Psoas muscle (tissue), 8 donors: Measurements from ENCODE around the gene GEMIN8. TPM values are rescaled to one million over a fixed set of nuclear protein-coding genes. Genes with fewer than 3 reads are reported as not detected.

ENCODE experiments used
- ATAC-seq, 4 donors: fragments of 200-7000 bp; cut with Tn5 transposase; one replicate each; pipeline ENCODE4 v1.9.1; 2020; ENCODE audit warnings: moderate library complexity in 3 of 4, mild to moderate bottlenecking in 2 of 4
- DNase-seq, 2 donors: peaks; one replicate each; pipeline ENCODE4 v3.0.0-alpha.2; 2020
- H3K27ac ChIP-seq: fragments of 200-600 bp; one replicate; pipeline ENCODE4 v1.8.0; 2022
- H3K27me3 ChIP-seq, 3 donors: fragments of 200-600 bp in 1 of 3; one replicate each; pipeline versions ENCODE4 v1.6.1 to v1.8.0; 2013 to 2022; ENCODE audit warnings: low read length in 2 of 3, mild to moderate bottlenecking in 2 of 3, moderate library complexity in 1 of 3; ENCODE audit not compliant: insufficient read depth in 3 of 3
- H3K36me3 ChIP-seq, 2 donors: fragments of 200-600 bp in 1 of 2; one replicate each; pipeline versions ENCODE4 v1.6.1 to v1.8.0; 2013 to 2022; ENCODE audit warnings: low read depth in 1 of 2, mild to moderate bottlenecking in 1 of 2, moderate library complexity in 1 of 2; ENCODE audit not compliant: insufficient read depth in 1 of 2
- H3K4me1 ChIP-seq: fragments of 200-600 bp; one replicate; pipeline ENCODE4 v1.8.0; 2022
- H3K4me3 ChIP-seq: fragments of 200-600 bp; one replicate; pipeline ENCODE4 v1.8.0; 2022; ENCODE audit warnings: mild to moderate bottlenecking
- H3K9me3 ChIP-seq: fragments of 200-600 bp; one replicate; pipeline ENCODE4 v1.8.0; 2022
- CTCF ChIP-seq: fragments of 200-600 bp; IDR thresholded peaks from one replicate; pipeline ENCODE4 v1.8.0; 2022; ENCODE audit warnings: antibody characterized with exemption
- WGBS, 3 donors: extraction: QIAGEN DNeasy Blood & Tissue Kit; methylation state at CpG; one replicate each; pipeline versions ENCODE4 v1.1.6 to v1.1.7; 2013; 5-methylcytosine and 5-hydroxymethylcytosine counted together
- intact Hi-C, 2 donors: fragments of 100-400 bp; cut with DNase I; formaldehyde crosslinking; loops; one replicate each; pipeline versions ENCODE4 v1.11.0 to v1.14.2; 2022
- polyA plus RNA-seq, 3 donors: library from polyadenylated mRNA; stranded (reverse); fragments of 200-250 nt; gene quantifications; one replicate each; pipeline ENCODE4 v1.2.3, GENCODE V29; 2013
- total RNA-seq, 4 donors: library from RNA; stranded (reverse); fragmentation: NEBNext Ultra II Directional in 2 of 4; extraction: Animal tissue kit (Norgen Biotek cat#: 25700) in 2 of 4; gene quantifications; one replicate each; pipeline versions ENCODE4 v1.2.1 to v1.2.4, GENCODE V29; 2021 to 2023
- donor health status: healthy with polysubstance abuse.
- donor health status: DM: no; HTN: no; CAD: no; lungs with moderate emphysema.
- donor health status: Bipolar disorder and iron deficiency.
- donor health status: healthy.
- donor health status: DM: yes; HTN: yes; CAD: no.
- donor health status: DM: no; HTN: no; CAD: no.
- donor health status: DM: no; HTN: no; CAD: no.
- donor health status: DM: yes; HTN: yes; CAD: no.

GEMIN8 gene
- total and polyA plus RNA-seq, 7 donors = 7.8 to 10.8 (median 8.4) TPM

- WGBS, 3 donors = 40 to 57% (median 48%) methylated on average over 6 of the region's 6 CpGs
- no peaks in the 10 kb centered on the region for H3K4me1 ChIP-seq
- H3K27me3 ChIP-seq = peaks cover 0 to 10% (median 0%) of the 10 kb centered on the region in 3 donors
- TF ChIP-seq CTCF = no peak
- no peaks in the 10 kb centered on the region for H3K36me3 ChIP-seq
- no peak for ATAC-seq
- no peak overlapping the region for H3K4me3 ChIP-seq
- H3K9me3 ChIP-seq = no peaks in the 10 kb centered on the region
- H3K27ac ChIP-seq = no peak overlapping the region
- intact Hi-C loops = no loop called here
- no peak for DNase-seq
Observed at GRCh38 chrX:13965531-13965930, 64.2 kb downstream of the GEMIN8 start.

- ATAC-seq (no peak), DNase-seq (no peak)
- TF ChIP-seq CTCF = no peak
- peaks cover 0 to 33% (median 0%) of the 10 kb centered on the region in 3 donors for H3K27me3 ChIP-seq
- no peak overlapping the region for H3K4me3 ChIP-seq
- no peaks in the 10 kb centered on the region for H3K36me3 ChIP-seq
- no peak overlapping the region for H3K27ac ChIP-seq
- WGBS, 3 donors = 25 to 54% (median 40%) methylated on average over 3 to 4 of the region's 4 CpGs
- H3K9me3 ChIP-seq = no peaks in the 10 kb centered on the region
- intact Hi-C loops = no loop called here
- no peaks in the 10 kb centered on the region for H3K4me1 ChIP-seq
Observed at GRCh38 chrX:13956998-13957397, 72.7 kb downstream of the GEMIN8 start.

Other genes starting within 250 kb of the GEMIN8 start
- 1 to 10 TPM; 1.6 to 3.9 (median 3.0) TPM for gene GPM6B, start 212.8 kb downstream of the GEMIN8 start, total RNA-seq
- 1 to 10 TPM; 1.1 to 3.0 (median 2.4) TPM for gene GPM6B, start 212.8 kb downstream of the GEMIN8 start, polyA plus RNA-seq